Stimulated activated CD4-positive, alpha-beta T cell treated with anti-CD3 and anti-CD28 coated beads, Interleukin-4, amount 100 ng/mL, for 48 hours (primary cell): ENCODE data around the gene TBC1D1.
"Not testable (repeated sequence)": the region's sequence is repeated elsewhere in the genome, so short reads cannot be mapped to it uniquely, and the experiment has no call there.

Experiments
- DNase-seq, 2 donors: peaks; one replicate each; pipeline ENCODE4 v3.0.0-alpha.2; 2020; ENCODE audit warnings: low read depth in 2 of 2

TBC1D1 gene

GRCh38 chr4:37964734-37965457, 74.0 kb downstream of the TBC1D1 start:
- no peak for DNase-seq

- no peak for DNase-seq
These were observed 75.2 kb downstream of the TBC1D1 start for GRCh38 chr4:37966044-37966443.

DNA sequence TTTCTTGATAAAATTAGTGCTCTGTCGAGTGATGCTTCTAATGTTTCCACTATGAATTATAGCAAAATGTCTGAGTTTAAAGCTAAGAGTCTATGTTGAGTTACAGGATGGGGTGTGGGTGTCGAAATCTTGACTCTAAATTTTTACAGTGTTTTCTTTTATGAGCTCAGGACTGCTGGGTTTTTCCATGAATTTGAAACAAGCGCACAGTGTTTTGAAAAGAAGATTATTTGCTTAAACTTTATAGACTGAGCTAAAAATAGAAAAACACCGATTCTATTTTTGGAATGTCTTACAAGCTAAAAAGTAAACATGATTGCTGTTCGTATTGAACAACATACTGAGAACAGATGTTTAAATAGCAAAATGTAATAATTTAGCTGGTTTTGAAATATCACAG, 76.9 kb downstream of the TBC1D1 start:
- no peak for DNase-seq

DNA sequence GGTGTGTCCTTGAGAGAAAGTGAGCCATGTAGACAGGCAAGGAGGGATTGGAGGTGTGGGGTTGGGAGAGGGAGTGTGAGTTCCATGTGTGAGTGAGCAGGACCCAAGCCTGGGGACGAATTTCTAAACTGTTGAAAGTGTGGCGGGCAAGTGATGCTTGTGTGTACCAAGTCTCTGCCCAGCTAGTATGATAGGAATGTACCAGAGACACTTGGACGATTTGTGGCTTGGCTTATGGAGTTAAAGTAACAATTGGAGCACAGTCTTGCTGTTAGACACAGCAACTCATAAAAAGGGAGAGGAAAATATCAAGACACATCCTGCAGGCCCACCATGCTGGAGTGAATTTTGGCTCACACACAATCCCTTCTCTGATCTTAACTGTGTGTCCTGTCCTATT, 77.9 kb downstream of the TBC1D1 start:
- no peak for DNase-seq

DNA sequence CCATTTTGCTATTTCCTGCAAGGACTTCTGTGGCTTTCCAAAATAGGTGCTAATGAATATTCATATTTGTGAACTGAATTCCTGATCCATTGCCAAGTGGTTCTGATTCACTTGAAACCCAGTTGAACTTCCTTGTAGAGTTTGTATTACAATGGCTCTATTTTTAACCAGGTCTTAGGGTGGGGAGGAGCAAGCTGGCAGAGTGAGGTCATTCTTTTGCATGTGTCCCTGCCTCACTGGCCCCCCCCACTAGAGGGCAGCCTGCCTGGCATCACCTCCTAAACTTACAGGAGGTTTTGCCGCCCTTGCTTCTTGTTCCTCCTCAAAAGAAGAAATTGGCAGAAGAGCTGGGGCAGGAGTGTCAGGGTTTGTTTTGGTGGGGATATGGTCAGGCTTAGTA, 79.8 kb downstream of the TBC1D1 start:
- peak; percentile 50 for DNase-seq

DNA sequence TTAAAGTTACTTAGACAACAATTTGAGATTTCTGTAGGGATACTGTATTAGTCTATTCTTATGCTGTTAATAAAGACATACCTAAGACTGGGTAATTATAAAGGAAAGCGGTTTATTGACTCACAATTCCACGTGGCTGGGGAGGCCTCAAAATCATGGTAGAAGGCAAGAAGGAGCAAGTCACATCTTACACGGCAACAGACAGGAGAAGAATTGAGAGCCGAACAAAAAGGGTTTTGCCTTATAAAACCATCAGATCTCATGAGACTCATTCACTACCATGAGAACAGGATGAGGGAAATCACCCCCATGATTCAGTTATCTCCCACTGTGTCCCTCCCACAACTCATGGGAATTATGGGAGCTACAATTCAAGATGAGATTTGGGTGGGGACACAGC, 80.3 kb downstream of the TBC1D1 start:
- no peak for DNase-seq

- DNase-seq, result no peak
These were observed 82.6 kb downstream of the TBC1D1 start for GRCh38 chr4:37973441-37973840.

- not testable (repeated sequence) for DNase-seq
These were observed 84.5 kb downstream of the TBC1D1 start for GRCh38 chr4:37975321-37975822.

- DNase-seq, result no peak
These were observed 85.6 kb downstream of the TBC1D1 start for GRCh38 chr4:37976507-37976906.

DNA sequence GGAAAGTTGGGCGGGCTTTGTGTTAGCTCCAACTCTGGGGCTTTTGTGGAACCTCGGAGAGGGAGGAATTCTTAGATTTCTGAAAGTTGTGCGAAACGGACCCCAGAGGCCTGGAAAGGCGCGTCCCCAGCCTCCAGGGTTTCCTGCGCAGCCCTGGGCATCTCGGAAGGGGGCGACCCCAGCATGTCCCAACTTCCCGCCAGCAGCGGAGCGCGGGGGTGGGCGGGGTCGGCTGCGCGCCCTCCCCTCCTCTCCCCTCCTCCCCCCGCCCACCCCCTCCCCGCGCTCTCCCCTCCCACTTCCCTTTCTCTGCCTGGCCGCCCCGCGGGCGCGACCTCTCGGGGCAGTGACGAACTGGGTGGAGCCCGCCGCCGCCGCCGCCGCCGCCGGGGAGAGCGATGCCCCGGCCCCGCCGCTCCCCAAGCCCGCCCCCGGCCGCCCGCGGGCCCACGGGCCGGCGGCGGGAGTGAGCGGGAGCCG, 86.1 kb downstream of the TBC1D1 start:
- DNase-seq, result peak; percentile 64 to 71

DNA sequence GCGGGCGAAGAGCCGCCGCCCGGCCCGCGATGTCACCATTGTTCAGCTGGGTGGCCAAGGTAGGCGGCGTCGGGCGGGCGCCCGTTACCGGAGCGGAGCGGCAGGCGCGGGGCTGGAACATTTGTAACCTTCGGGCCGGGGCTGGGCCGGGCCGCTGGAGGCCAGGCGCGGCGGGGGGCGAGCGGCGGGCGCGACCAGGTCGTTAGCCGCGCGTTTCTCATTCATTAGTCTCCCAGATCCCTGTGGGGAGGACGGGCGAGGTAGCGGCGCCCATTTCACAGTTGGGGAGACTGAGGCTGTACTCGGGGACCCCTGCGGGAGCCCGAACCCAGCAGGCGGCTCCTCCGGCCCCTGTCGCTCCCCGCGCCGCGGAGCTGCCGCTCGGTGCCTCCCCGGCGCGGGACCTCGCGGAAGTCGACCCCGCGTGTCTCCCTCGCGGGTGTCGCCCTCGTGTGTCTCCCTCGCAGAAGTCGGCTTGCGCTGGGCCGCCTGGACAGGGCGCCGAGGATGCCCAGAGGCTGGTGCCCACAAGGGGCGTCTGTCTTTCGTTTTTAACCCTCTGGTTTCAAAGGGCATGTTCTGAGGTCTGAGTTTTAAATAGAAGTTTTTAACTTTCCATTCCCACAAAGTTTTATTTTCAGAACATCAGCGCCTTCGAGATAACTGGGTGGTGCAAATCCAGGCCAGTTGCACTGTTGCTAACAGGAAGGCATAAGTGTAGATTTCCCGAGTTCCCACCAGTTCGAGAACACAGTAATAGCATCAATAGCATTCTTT, 86.8 kb downstream of the TBC1D1 start:
- DNase-seq, result peak; percentile 35 to 56

DNA sequence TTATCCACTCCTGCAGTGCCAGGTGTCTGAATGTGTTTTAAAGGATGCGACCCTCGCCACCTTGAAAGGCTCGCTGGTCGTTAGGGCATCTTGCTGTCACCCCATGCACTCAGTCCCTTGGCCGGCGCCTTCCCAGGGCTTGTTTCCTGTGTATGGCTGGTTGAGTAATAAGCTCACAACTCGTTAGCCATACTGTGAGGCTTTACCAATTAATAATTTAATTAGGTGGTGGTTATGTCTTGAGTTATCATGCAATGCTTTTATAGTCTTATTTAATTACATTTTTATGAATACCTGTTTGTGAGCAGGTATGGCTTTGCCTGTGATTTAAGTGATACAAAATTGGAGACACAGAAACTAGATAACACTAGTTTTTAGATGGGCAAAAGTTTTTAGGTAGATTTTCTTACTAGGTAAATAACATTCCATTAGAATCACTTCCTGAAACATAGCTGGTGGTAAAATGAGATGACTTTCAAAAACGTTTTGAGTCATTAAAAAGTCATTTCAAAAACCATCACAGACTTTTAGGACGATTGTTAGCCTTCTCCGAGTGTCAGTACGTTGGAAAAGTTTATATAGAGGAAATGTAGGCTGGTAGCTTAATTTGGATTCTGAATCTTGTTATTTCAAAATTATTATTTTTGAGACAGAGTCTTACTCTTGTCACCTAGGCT, 87.5 kb downstream of the TBC1D1 start:
- peak; percentile 16 to 22 for DNase-seq

DNA sequence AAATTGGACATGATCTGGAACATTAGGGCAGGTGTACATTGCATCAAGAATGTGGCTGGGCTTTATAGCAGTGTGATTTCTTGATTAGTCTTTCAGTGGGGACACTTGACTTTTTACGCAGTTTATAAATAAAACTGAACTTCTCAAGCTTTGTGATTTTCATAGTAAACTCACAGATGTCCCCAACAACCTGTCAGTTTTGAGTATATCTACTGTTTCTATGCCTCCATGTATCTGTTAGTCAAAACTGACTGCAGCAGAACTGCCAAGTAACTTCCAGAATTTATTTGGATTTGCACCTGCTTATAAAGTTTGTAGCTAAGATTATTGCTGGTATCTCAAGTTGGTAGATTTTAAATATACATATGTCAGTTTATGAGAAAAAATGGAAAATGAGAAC, 89.4 kb downstream of the TBC1D1 start:
- DNase-seq, result no peak

DNA sequence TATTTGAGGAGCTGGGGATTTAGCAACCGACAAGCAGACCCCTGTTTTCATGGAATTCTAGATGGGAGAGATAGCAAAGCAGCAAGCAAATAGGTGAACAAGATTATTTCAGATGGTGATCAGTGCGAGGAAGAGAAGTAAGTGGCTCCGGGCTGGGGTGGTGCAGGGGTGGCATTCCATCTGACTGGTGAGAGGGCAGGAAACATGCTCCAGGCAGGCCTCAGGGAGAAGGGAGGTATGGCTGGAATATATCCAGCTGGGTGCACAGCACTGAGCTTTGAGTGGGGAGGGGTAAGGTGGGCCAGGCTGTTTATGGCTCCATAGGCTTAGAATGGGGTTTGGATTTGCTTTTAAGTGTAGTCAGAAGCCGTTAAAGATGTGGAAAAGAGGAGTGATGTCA, 90.5 kb downstream of the TBC1D1 start:
- no peak for DNase-seq

- DNase-seq, result no peak
These were observed 91.2 kb downstream of the TBC1D1 start for GRCh38 chr4:37981844-37982720.

DNA sequence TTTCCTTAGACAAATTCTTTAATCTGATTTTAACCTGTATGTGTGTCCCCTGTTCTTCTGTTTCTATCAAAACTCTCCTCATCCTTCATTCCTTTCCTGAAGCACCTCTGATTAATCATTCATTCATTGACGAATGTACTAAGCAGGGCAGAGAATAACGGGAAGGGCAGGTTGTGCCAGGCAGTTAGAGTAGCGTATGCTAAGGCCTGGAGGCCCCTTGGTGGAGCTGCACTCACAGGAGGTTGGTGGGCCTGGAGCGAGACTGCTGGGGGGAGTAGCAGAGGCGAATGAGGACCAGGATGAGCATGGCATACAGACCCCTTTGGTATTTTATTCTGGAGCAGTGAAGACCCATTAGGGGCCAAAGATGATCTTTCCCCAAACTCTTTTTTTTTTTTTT, 91.9 kb downstream of the TBC1D1 start:
- DNase-seq, result no peak

GRCh38 chr4:37983951-37984350, 93.1 kb downstream of the TBC1D1 start:
- DNase-seq, result no peak

GRCh38 chr4:37985730-37986275, 94.9 kb downstream of the TBC1D1 start:
- DNase-seq, result no peak

- no peak for DNase-seq
These were observed 97.8 kb downstream of the TBC1D1 start for GRCh38 chr4:37988670-37989069.

DNA sequence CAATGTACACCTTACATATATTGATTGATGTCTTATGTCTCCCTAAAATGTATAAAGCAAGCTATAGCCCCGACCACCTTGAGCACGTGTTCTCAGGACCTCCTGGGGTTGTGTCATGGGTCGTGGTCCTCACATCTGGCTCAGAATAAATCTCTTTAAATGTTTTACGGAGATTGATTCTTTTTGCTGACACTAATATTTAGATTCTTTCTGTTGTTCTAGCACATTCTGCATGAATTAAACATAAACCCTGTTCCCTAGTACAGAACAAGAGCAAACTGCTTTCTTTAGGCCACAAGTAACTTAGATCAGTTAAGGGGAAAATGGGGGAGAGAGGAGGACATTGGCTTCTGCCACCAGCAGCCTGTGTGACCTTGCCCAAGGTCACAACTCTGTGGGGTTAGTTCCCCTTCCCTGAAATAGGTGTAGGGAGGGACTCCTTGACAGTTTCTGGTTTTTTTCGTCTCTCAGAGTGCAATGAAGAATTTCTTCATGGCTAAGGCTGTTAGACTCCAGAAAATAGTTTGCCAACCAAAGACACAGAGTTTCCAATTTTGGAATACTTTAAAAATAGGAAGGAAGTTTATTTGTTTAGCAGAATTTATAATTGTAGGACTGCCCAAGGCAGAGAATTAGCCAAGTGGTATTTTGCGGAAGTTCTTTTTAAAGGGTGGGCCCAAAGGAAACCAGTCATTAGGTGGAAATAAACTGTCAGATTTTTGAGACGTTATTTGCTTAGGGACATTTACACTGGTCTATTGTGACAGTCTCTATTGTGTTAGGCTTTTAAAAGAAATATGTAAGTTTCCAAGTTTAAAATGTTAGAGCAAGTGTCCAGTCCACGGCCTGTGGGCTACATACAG, 98.7 kb downstream of the TBC1D1 start:
- no peak for DNase-seq
